Liver (tissue), 3 donors: ENCODE results near the gene FAM170B.

Source experiments
- CTCF ChIP-seq: fragments of 150-350 bp; IDR thresholded peaks from 2 replicates; pipeline ENCODE4 v1.5.1; 2017; ENCODE audit warnings: improper control_type of control experiment, low read depth, low read length; ENCODE audit not compliant: missing input control
- HNF4G ChIP-seq: IDR thresholded peaks from 2 replicates; pipeline ENCODE4 v1.6.1; 2016; ENCODE audit warnings: antibody characterized with exemption
- JUND ChIP-seq, 2 donors: IDR thresholded peaks; 2 replicates each; pipeline ENCODE4 v1.6.1; 2016; ENCODE audit warnings: antibody characterized with exemption in 2 of 2
- NR2F2 ChIP-seq: IDR thresholded peaks from 2 replicates; pipeline ENCODE4 v1.6.1; 2016; ENCODE audit warnings: antibody characterized with exemption
- RAD21 ChIP-seq, 2 donors: IDR thresholded peaks; 2 replicates each; pipeline ENCODE4 v1.6.1; 2016; ENCODE audit warnings: antibody characterized with exemption in 2 of 2, mild to moderate bottlenecking in 2 of 2
- SP1 ChIP-seq: IDR thresholded peaks from 2 replicates; pipeline ENCODE4 v1.6.1; 2018; ENCODE audit warnings: antibody characterized with exemption, mild to moderate bottlenecking
- TAF1 ChIP-seq: conservative IDR thresholded peaks from 2 replicates; pipeline ENCODE4 v1.6.1; 2016; ENCODE audit warnings: antibody characterized with exemption, mild to moderate bottlenecking
- YY1 ChIP-seq: IDR thresholded peaks from 2 replicates; pipeline ENCODE4 v1.6.1; 2016; ENCODE audit warnings: antibody characterized with exemption, mild to moderate bottlenecking
- ZBTB33 ChIP-seq: IDR thresholded peaks from 2 replicates; pipeline ENCODE4 v1.6.1; 2016; ENCODE audit warnings: antibody characterized with exemption
- TF ChIP-seq, protein P1 (sequence below): IDR thresholded peaks from 2 replicates; pipeline ENCODE4 v1.6.1; 2016; ENCODE audit warnings: antibody characterized with exemption
- TF ChIP-seq, protein P2 (sequence below): IDR thresholded peaks from 2 replicates; pipeline ENCODE4 v1.6.1; 2016; ENCODE audit warnings: antibody characterized with exemption
- donor health status: healthy.
- donor health status: healthy.

GRCh38 chr10:49112851-49113250 is 21.0 kb downstream of the FAM170B start:
- TF ChIP-seq CTCF (no peak), NR2F2 (no peak), RAD21 (IDR thresholded peaks at IDR 0.05) (no peak), TAF1 (no peak), ZBTB33 (no peak), YY1 (no peak), SP1 (no peak), HNF4G (no peak), JUND (IDR thresholded peaks at IDR 0.05) (no peak)
- TF ChIP-seq, protein P1, sequence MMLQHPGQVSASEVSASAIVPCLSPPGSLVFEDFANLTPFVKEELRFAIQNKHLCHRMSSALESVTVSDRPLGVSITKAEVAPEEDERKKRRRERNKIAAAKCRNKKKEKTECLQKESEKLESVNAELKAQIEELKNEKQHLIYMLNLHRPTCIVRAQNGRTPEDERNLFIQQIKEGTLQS: no peak
- TF ChIP-seq, protein P2, sequence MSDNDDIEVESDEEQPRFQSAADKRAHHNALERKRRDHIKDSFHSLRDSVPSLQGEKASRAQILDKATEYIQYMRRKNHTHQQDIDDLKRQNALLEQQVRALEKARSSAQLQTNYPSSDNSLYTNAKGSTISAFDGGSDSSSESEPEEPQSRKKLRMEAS: no peak
